Fibroblast of lung (primary cell): Measurements from ENCODE around the gene SCGB2B2.

Experiments
- EZH2 ChIP-seq: IDR thresholded peaks from 2 replicates; pipeline ENCODE4 v1.5.1; 2012; ENCODE audit warnings: low read length, control low read depth, mild to moderate bottlenecking; ENCODE audit errors: missing control alignments
- TF ChIP-seq, protein P1 (sequence below), 2 donors: IDR thresholded peaks in 1 of 2; conservative IDR thresholded peaks in 1 of 2; 1 replicate in 1 of 2; 2 replicates in 1 of 2; pipeline ENCODE4 v1.5.1; 2011 to 2012; ENCODE audit warnings: low read length in 2 of 2, control low read depth in 1 of 2, inconsistent platforms in 1 of 2, low read depth in 1 of 2, mild to moderate bottlenecking in 1 of 2

GRCh38 chr19:34644991-34645461 is 31.9 kb downstream of the SCGB2B2 start:
- TF ChIP-seq, protein P1, sequence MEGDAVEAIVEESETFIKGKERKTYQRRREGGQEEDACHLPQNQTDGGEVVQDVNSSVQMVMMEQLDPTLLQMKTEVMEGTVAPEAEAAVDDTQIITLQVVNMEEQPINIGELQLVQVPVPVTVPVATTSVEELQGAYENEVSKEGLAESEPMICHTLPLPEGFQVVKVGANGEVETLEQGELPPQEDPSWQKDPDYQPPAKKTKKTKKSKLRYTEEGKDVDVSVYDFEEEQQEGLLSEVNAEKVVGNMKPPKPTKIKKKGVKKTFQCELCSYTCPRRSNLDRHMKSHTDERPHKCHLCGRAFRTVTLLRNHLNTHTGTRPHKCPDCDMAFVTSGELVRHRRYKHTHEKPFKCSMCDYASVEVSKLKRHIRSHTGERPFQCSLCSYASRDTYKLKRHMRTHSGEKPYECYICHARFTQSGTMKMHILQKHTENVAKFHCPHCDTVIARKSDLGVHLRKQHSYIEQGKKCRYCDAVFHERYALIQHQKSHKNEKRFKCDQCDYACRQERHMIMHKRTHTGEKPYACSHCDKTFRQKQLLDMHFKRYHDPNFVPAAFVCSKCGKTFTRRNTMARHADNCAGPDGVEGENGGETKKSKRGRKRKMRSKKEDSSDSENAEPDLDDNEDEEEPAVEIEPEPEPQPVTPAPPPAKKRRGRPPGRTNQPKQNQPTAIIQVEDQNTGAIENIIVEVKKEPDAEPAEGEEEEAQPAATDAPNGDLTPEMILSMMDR (conservative IDR thresholded peaks at IDR 0.05 in 1 of 2, IDR thresholded peaks at IDR 0.05 in 1 of 2; ENCODE audit: low read depth in 1 of 2, low read length in 2 of 2), result no peak
- no peak for TF ChIP-seq EZH2
